Esophagus squamous epithelium (tissue), 5 donors: ENCODE results near the gene DAB1. TPM values are rescaled to one million over a fixed set of nuclear protein-coding genes. Genes with fewer than 3 reads are reported as not detected.

Source experiments
- DNase-seq: peaks from one replicate; lab custom pipeline; 2025; lab: John Stamatoyannopoulos, UW
- H3K27ac ChIP-seq, 4 donors: fragments of 200-600 bp; sonication (generic); one replicate each; pipeline ENCODE4 v1.5.1; 2016 to 2019; ENCODE audit warnings: mild to moderate bottlenecking in 1 of 4
- H3K27me3 ChIP-seq, 4 donors: fragments of 200-600 bp; sonication (generic); 1 replicate in 3 of 4; 2 replicates in 1 of 4; pipeline versions ENCODE4 v1.5.1 to v1.6.0; 2017 to 2021; ENCODE audit warnings: antibody characterized with exemption in 1 of 4
- H3K36me3 ChIP-seq, 3 donors: fragments of 200-600 bp; sonication (generic); one replicate each; pipeline ENCODE4 v1.5.1; 2016 to 2019
- H3K4me1 ChIP-seq, 3 donors: fragments of 200-600 bp; sonication (generic); one replicate each; pipeline ENCODE4 v1.5.1; 2017 to 2019
- H3K4me3 ChIP-seq, 4 donors: fragments of 200-600 bp; sonication (generic); 1 replicate in 3 of 4; 2 replicates in 1 of 4; pipeline ENCODE4 v1.5.1; 2016 to 2019; ENCODE audit warnings: mild to moderate bottlenecking in 2 of 4, moderate library complexity in 1 of 4
- H3K9me3 ChIP-seq, 3 donors: fragments of 200-600 bp; sonication (generic); one replicate each; pipeline ENCODE4 v1.5.1; 2016 to 2019
- CTCF ChIP-seq, 6 experiments: fragments of 450-650 bp in 4 of 6; fragments of 200-600 bp in 2 of 6; sonication (generic) in 2 of 6; IDR thresholded peaks; one replicate each; pipeline ENCODE4 v1.5.1; 2016 to 2019; ENCODE audit warnings: antibody characterized with exemption in 6 of 6, mild to moderate bottlenecking in 4 of 6, moderate library complexity in 4 of 6
- POLR2A ChIP-seq, 4 donors: fragments of 450-650 bp; IDR thresholded peaks; one replicate each; pipeline ENCODE4 v1.6.1; 2017; ENCODE audit warnings: antibody characterized with exemption in 4 of 4, mild to moderate bottlenecking in 4 of 4, moderate library complexity in 3 of 4
- WGBS, 2 donors: methylation state at CpG; one replicate each; pipeline ENCODE4 v1.1.5; 2018; 5-methylcytosine and 5-hydroxymethylcytosine counted together
- intact Hi-C: fragments of 100-400 bp; cut with DNase I; formaldehyde crosslinking; loops from one replicate; pipeline ENCODE4 v1.15.0; 2022
- total RNA-seq, 4 donors: library from RNA; depleted of rRNA; stranded (reverse); fragments of >200 nt; gene quantifications; one replicate each; pipeline ENCODE4 v1.1.0, GENCODE V29; 2016
- donor health status: DM: yes; HTN: yes; CAD: no.

The DAB1 gene
- total RNA-seq, 4 donors from 2014 or later: under 0.01 TPM; not detected in 3

GRCh38 chr1:57337623-57338022, 86.2 kb downstream of the DAB1 start:
- Histone ChIP-seq H3K9me3 (no peaks in the 10 kb centered on the region), H3K4me3 (no peak overlapping the region), H3K27ac (no peak overlapping the region), H3K4me1 (no peaks in the 10 kb centered on the region), H3K36me3 (no peaks in the 10 kb centered on the region), H3K27me3 (no peaks in the 10 kb centered on the region)
- WGBS, 2 donors: 67 to 71% methylated on average over 3 of the region's 3 CpGs
- DNase-seq: no peak
- intact Hi-C loops: no loop called here
- TF ChIP-seq POLR2A (IDR thresholded peaks at IDR 0.05) (no peak), CTCF (IDR thresholded peaks at IDR 0.05) (no peak)

GRCh38 chr1:57336793-57337192, 87.1 kb downstream of the DAB1 start:
- WGBS, 2 donors: 36 to 55% methylated on average over 2 of the region's 2 CpGs
- H3K4me1 ChIP-seq: no peaks in the 10 kb centered on the region
- intact Hi-C loops: no loop called here
- peaks cover 0 to 2% (median 0%) of the 10 kb centered on the region in 3 donors for H3K9me3 ChIP-seq
- no peak for DNase-seq
- no peaks in the 10 kb centered on the region for H3K36me3 ChIP-seq
- no peak for TF ChIP-seq CTCF (IDR thresholded peaks at IDR 0.05)
- no peak for TF ChIP-seq POLR2A (IDR thresholded peaks at IDR 0.05)
- no peak overlapping the region for H3K27ac ChIP-seq
- H3K27me3 ChIP-seq: no peaks in the 10 kb centered on the region
- H3K4me3 ChIP-seq: no peak overlapping the region

- Histone ChIP-seq H3K36me3 (no peaks in the 10 kb centered on the region), H3K9me3 (peaks cover 0 to 4% (median 0%) of the 10 kb centered on the region in 3 donors), H3K4me1 (no peaks in the 10 kb centered on the region), H3K4me3 (no peak overlapping the region), H3K27me3 (peaks cover 0 to 4% (median 0%) of the 10 kb centered on the region in 4 donors), H3K27ac (no peak overlapping the region)
- TF ChIP-seq POLR2A (IDR thresholded peaks at IDR 0.05): no peak
- no peak for TF ChIP-seq CTCF (IDR thresholded peaks at IDR 0.05)
- intact Hi-C loops: no loop called here
- DNase-seq: no peak
- 76 to 98% methylated on average over 3 of the region's 3 CpGs for WGBS, 2 donors
These were observed 92.2 kb downstream of the DAB1 start for GRCh38 chr1:57331620-57332019.

GRCh38 chr1:57329937-57330336, 93.9 kb downstream of the DAB1 start:
- peaks cover 0 to 4% (median 0%) of the 10 kb centered on the region in 3 donors for H3K9me3 ChIP-seq
- DNase-seq: no peak
- intact Hi-C loops: no loop called here
- TF ChIP-seq POLR2A (IDR thresholded peaks at IDR 0.05) (no peak), CTCF (IDR thresholded peaks at IDR 0.05) (no peak)
- no peak overlapping the region for H3K4me3 ChIP-seq
- peaks cover 0 to 4% (median 0%) of the 10 kb centered on the region in 4 donors for H3K27me3 ChIP-seq
- H3K27ac ChIP-seq: no peak overlapping the region
- WGBS, 2 donors: 44 to 54% methylated on average over 1 of the region's 1 CpG
- H3K36me3 ChIP-seq: no peaks in the 10 kb centered on the region
- H3K4me1 ChIP-seq: no peaks in the 10 kb centered on the region

GRCh38 chr1:57329001-57329527, 94.8 kb downstream of the DAB1 start:
- no peak overlapping the region for H3K27ac ChIP-seq
- H3K36me3 ChIP-seq: no peaks in the 10 kb centered on the region
- no peak for TF ChIP-seq POLR2A (IDR thresholded peaks at IDR 0.05)
- no peaks in the 10 kb centered on the region for H3K4me1 ChIP-seq
- peaks cover 0 to 10% (median 0%) of the 10 kb centered on the region in 4 donors for H3K27me3 ChIP-seq
- WGBS, 2 donors: 80 to 84% methylated on average over 6 of the region's 6 CpGs
- intact Hi-C loops: no loop called here
- peaks cover 0 to 4% (median 0%) of the 10 kb centered on the region in 3 donors for H3K9me3 ChIP-seq
- no peak overlapping the region for H3K4me3 ChIP-seq
- no peak for DNase-seq
